GM21529 (cell line): ENCODE measurements around the gene HIPK4.
"Not testable (repeated sequence)": the region's sequence is repeated elsewhere in the genome, so short reads cannot be mapped to it uniquely, and the experiment has no call there.

Source experiments
- ATAC-seq: cut with Tn5 transposase; IDR thresholded peaks from one replicate; pipeline ENCODE4 v1.9.1; 2021; ENCODE audit not compliant: unreplicated experiment

HIPK4 gene

DNA sequence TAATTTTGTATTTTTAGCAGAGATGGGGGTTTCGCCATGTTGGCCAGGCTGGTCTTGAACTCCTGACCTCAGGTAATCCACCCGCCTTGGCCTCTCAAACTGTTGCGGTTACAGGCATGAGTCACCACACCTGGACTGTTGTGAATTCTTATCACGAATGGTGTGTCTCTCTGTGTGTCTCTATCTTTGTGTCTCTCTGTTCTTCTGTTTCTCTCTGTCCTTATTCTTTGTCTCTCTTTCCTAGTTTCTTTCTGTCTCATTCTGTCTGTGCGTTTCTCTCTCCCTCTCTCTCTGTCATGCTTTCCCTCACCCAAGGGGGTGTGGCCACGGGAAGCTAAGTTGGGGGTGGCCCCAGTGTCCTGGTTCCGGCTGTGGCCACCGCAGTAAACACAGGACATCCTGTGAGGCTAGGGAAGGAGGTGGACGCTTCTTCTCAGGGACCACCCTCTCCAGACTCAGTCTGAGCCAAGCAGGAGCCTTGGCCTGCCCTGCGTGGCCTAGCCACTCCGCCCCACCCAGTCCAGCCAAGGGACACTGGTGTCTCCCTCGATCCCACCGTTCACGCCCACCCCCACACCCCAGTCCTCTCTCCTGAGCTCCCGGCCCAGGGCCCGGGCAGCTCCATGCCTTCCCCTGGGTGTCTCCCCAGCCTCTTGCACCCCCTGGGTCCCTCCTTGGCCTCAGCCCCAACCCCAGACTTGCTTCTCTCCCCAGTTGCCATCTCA lies 27.1 kb upstream of the HIPK4 start:
- ATAC-seq, result no peak

- no peak for ATAC-seq
Observed at GRCh38 chr19:40415768-40416167, 25.8 kb upstream of the HIPK4 start.

DNA sequence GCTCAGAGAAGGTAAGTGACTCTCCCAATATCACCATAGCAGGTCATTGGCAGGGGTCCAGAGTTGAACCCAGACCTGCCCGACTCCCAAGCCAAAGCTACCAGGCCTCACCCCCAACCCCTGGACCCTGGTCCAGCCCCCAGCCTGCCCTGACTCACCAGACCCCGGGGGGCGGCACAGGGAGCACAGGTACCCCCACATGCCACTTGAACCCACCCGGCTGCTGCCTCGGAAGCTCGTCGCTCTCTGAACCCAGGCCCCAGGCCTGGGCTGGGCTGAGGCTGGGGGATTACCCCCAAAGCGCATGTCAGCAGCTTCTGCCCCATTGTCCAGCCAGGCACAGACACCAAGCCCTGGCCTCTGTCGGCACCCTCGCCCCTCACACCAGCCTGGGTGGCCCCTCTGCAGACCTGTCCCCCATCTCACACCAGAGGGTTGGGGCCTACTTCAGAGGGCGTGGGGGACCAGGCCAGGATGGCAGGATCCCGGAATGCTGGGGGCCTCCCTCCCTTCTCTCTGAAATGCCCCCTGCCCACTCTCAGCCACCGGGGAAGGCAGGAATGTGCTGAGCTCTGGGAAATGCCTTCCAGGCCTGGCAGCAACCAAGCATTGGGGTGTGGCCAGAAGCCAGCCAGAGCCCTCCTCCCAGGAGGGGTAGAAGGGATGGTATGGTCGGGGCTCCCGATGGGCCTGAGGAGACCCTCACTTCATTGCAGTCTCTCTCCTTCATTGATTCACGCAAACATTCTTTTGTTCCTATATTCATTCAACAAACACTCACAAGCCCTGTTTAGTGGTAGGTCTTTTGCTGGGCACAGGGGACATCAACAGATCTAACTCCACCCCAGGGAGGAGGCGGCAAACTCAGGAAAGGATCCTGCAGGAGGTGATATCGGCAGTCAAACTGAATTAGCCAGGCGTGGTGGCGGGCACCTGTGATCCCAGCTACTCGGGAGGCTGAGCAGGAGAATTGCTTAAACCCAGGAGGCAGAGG lies 24.9 kb upstream of the HIPK4 start:
- ATAC-seq, result no peak

- ATAC-seq, result no peak
Observed at GRCh38 chr19:40413291-40413845, 23.4 kb upstream of the HIPK4 start, which contains the start of gene PRX. PRX (minus strand) TSS chr19:40413378; CDS start chr19:40407932, 5,446 bp downstream.

- no peak for ATAC-seq
Observed at GRCh38 chr19:40412866-40413265, 22.9 kb upstream of the HIPK4 start.

- ATAC-seq, result no peak
Observed at GRCh38 chr19:40411958-40412499, 22.0 kb upstream of the HIPK4 start.

GRCh38 chr19:40411125-40411842 lies 21.3 kb upstream of the HIPK4 start:
- ATAC-seq, result no peak

- ATAC-seq, result no peak
Observed at GRCh38 chr19:40410030-40410389, 20.0 kb upstream of the HIPK4 start.

GRCh38 chr19:40408598-40408925 lies 18.6 kb upstream of the HIPK4 start:
- ATAC-seq, result not testable (repeated sequence)

- ATAC-seq, result no peak
Observed at GRCh38 chr19:40407714-40408597, 18.0 kb upstream of the HIPK4 start.

- ATAC-seq, result peak; percentile 62
Observed at GRCh38 chr19:40403262-40403984, 13.4 kb upstream of the HIPK4 start.

DNA sequence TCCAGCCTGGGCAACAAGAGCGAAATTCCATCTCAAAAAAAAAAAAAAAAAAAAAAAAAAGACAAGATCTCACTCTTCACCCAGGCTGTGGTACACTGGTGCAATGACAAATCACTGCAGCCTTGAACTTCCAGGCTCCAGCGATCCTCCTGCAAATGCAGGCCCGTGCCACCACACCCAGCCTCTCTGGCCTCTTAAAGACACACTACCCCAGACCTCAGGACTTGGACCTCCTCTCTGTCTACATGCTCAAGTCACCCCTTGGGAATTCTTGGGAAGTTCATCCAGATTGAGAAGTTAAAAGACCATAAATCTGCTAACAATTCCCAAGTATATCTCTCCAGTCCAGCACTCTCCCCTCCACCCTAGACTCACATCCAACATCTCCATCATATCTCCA lies 10.6 kb upstream of the HIPK4 start:
- ATAC-seq, result no peak

DNA sequence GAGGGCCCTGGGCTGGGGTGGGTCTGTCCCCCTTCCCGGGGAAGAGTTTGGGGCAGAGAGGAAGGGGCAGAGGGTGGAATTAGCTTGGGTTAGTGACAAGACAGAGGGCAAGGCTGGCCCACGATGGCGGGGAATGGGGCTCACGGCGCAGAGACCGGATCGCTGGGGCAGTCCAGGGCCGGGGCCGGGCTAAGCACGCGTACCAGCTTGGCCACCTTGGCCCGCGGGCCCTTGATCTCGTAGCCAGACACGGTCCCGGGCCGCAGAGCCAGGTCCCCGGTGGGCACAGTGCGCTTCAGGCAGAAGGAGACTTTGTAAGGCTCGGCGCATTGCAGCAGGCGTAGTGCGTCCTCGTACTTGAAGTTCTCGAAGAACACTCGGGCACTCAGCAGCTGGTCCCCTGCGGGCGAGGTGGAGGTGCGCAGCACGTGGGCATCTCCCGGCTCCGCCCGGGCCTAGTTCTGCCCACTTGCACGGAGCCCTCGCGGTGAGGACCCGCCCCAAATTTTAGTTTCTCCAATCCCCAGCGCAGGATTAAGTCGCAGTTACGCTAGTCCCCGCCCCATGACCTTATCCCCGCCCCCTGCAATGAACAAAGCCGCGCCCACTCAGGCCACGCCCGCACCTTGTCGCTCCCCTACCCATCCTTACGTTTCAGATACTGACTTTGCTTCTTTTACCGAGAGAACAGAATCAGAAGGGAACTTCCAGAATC lies 8.6 kb upstream of the HIPK4 start:
- no peak for ATAC-seq

DNA sequence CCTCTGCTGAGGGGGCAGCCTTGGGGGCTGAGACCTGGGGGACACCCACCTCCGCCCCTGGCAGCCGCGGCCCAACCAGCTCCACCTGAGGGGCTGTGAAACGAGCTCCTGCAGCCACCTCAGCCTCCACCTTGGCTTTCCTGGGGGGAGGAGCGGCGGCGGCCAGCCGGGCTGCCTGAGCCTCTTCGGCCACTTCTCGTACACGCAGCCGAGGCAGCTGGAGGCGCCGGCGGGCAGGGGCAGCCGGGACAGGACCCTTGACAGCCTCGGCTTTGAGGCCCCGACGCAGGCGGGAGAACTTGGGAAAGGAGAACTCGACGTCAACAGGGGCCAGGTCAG lies 7.6 kb upstream of the HIPK4 start:
- ATAC-seq, result no peak

DNA sequence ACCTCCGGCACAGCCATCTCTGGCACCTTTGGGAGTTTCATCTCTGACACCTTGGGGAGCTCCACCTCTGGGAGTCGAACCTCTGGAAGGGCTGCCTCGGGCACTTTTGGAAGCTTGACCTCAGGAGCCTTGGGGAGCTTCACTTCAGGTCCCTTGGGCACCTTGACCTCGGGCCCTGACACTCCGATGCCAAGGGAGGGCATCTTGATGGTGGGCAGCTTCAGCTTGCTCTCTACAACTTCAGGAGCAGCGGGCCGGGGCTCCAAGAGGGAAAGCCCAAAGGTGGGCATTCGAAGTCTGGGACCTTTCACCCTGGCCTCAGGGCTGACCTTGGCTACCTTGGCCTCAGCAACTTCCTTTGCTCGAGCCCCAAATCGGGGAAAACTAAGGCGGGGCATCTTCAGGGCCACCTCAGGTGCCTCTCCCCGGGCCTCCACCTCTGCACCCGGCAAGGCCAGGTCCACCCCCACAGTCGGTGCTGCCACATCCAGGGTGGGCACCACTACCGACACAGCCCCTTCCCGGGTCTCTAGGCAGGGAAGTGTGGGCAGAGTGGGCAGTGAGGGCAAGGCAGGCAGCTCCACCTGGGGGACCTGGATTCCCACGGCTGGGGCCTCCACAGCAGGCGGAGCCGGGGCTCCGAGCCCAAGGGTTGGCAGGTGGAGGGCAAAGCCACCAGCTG lies 7.0 kb upstream of the HIPK4 start:
- ATAC-seq, result no peak

GRCh38 chr19:40395956-40396355 lies 6.0 kb upstream of the HIPK4 start:
- ATAC-seq, result no peak

GRCh38 chr19:40394816-40395210 lies 4.8 kb upstream of the HIPK4 start:
- no peak for ATAC-seq
